Neural progenitor cell (in vitro differentiated cells): ENCODE data around the gene CYP26B1.

Experiments used
- CTCF ChIP-seq: fragments of 200-600 bp; sonication (generic); IDR thresholded peaks from 2 replicates; pipeline ENCODE4 v1.5.1; 2017; ENCODE audit warnings: antibody characterized with exemption, mild to moderate bottlenecking
- EZH2 ChIP-seq: fragments of 200-600 bp; sonication (generic); IDR thresholded peaks from 2 replicates; pipeline ENCODE4 v1.6.1; 2017; ENCODE audit warnings: antibody characterized with exemption, mild to moderate bottlenecking, moderate library complexity

GRCh38 chr2:72126186-72127100 lies 21.2 kb downstream of the CYP26B1 start:
- TF ChIP-seq CTCF = no peak
- no peak for TF ChIP-seq EZH2
